ENCODE data around the gene PDGFA.

The PDGFA gene

DNA sequence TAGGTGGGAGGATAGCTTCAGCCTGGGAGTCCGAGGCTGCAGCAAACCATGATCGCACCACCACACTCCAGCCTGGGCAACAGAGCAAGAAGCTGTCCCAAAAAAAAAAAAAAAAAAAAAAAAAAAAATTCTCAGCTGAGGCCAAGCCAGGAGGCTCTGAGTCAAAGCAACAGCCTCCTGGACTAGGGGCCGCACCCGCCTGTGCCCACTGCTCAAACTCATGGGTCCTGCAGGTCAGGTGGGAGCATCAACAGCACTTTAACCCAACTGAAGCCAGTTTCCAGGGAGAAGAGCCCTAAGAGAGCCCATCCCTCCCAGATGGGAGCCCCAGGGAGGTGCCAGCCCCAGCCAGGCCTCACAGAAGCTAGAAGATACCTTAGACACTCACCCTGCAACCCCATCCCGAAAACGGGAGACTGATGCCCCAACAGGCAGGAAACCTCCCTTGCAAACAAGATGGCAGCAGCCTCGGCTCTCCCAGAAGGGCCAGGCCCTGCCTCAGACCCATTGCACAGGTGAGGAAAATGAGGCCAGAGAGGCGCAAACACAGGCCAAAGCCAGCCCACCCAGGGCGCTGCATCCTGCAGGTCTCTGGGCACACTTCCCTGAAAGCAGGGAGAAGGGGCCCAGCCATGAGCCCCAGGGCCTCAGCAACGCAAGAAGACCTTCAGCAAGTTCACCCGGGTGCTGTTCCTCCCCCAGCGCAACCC, 11.0 kb downstream of the PDGFA start:
- DNase-seq (ENCODE audit: low spot score): peak; percentile 58
- ATAC-seq (ENCODE audit: low read depth): no peak
- Histone ChIP-seq H3K4me1 (ENCODE audit: insufficient read depth, poor library complexity, severe bottlenecking) (peaks cover 23% of the 10 kb centered on the region), H3K27me3 (ENCODE audit: insufficient read depth, poor library complexity, severe bottlenecking) (no peaks in the 10 kb centered on the region), H3K9me3 (ENCODE audit: severe bottlenecking) (no peaks in the 10 kb centered on the region), H3K36me3 (ENCODE audit: low read depth) (peaks cover 66% of the 10 kb centered on the region), H3K4me3 (ENCODE audit: severe bottlenecking) (no peak overlapping the region), H3K27ac (ENCODE audit: poor library complexity, severe bottlenecking) (no peak overlapping the region)
- TF ChIP-seq, protein P1, sequence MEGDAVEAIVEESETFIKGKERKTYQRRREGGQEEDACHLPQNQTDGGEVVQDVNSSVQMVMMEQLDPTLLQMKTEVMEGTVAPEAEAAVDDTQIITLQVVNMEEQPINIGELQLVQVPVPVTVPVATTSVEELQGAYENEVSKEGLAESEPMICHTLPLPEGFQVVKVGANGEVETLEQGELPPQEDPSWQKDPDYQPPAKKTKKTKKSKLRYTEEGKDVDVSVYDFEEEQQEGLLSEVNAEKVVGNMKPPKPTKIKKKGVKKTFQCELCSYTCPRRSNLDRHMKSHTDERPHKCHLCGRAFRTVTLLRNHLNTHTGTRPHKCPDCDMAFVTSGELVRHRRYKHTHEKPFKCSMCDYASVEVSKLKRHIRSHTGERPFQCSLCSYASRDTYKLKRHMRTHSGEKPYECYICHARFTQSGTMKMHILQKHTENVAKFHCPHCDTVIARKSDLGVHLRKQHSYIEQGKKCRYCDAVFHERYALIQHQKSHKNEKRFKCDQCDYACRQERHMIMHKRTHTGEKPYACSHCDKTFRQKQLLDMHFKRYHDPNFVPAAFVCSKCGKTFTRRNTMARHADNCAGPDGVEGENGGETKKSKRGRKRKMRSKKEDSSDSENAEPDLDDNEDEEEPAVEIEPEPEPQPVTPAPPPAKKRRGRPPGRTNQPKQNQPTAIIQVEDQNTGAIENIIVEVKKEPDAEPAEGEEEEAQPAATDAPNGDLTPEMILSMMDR (IDR thresholded peaks at IDR 0.05; ENCODE audit: poor library complexity, severe bottlenecking): no peak

DNA sequence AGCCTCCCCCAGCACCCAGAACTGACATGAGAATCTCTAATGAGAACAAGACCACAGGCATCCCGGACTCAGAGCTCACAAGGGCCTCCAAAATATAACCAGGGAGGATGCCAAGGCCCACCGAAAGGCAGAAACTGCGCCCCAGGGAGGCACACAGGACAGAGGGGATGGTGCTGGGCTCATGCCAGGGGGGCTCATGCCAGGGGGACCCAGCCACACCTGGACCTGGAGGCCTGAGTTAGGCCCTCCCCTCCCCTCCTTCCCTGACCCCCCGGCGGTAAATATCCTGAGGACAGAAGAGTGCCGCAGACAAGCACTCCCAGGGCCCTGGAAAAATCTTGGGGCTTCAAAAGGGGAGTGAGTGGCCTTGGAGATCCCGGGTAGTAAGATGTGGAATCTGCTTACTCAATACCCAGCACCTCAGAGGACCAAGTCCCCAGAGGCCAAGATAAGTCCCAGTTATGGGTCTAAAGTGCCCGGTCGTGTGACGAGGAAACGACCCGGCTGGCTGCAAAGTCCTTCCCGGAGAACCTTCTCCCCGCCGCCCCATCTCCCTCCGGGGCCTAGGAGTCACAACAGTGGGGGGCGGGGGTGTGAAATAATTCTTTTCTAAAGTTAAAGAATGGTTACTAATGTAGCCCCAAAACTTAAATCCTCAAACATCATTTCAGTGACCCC, 11.9 kb downstream of the PDGFA start:
- peaks cover 70% of the 10 kb centered on the region for H3K36me3 ChIP-seq (ENCODE audit: low read depth)
- no peak for ATAC-seq (ENCODE audit: low read depth)

DNA sequence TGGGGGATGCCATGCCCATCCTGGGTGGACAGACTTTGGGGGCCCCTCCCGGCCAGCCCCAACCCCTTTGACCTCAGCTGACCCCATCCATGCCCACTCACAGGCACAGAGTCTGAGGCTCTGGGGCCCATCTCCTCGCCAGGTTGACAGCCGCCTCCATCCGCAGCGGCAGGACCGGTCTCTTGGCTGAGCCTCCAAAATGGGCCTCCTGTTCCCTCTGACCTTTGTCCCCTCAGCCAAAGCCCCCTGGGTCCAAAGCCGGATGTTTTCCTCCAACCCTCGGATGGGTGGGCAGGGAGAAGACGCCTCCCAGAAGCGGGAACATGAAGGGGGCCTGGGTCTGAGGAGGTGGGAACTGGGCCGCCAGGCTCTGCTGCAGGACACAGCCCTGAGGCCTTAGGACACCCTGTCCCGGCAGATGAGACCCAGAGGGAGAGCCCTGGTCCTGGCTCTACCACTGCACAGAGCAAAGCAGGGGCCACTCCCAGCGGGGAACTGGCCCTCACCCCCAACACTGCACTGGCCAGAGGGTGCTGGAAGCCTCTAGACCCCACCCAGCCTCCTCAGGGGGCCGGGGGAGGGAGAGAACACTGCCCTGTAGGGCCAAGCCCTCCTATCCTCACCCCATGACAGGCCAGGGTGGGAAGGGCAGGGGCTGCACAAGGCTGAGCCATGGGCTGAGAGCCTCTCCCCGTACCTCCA, 12.6 kb downstream of the PDGFA start:
- H3K36me3 ChIP-seq (ENCODE audit: low read depth): peaks cover 73% of the 10 kb centered on the region

More for the DNA sequence above, 11.9 kb downstream of the PDGFA start:
- peak; percentile 45 for DNase-seq (ENCODE audit: low spot score)
- H3K9me3 ChIP-seq (ENCODE audit: severe bottlenecking): no peaks in the 10 kb centered on the region
- peaks cover 14% of the 10 kb centered on the region for H3K4me1 ChIP-seq (ENCODE audit: insufficient read depth, poor library complexity, severe bottlenecking)
- H3K27me3 ChIP-seq (ENCODE audit: insufficient read depth, poor library complexity, severe bottlenecking): no peaks in the 10 kb centered on the region
- no peak overlapping the region for H3K4me3 ChIP-seq (ENCODE audit: severe bottlenecking)
- TF ChIP-seq, protein P1 (IDR thresholded peaks at IDR 0.05; ENCODE audit: poor library complexity, severe bottlenecking): no peak
- no peak overlapping the region for H3K27ac ChIP-seq (ENCODE audit: poor library complexity, severe bottlenecking)

DNA sequence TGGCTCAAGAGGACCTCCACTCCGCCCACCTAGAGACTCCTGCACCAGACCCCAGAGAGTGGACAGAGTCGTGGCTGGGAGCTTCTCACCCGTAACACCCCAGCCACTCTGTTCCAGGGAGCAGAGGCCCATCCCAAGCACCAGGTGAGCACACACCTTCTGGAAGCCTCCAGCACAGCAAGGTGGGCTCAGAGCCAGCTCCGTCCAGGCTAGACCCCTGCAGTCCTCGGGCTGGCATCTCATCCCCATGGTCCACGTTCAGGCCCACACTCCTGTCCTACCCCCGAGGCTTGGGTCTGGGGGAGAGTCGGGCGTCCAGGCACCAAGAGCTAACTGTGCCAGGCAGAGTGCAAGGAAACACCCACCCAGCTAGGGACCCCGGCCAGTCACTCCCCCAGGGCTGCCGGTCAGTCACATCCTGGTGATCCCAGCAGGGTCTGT, 13.2 kb downstream of the PDGFA start:
- H3K27ac ChIP-seq (ENCODE audit: poor library complexity, severe bottlenecking): no peak overlapping the region

More for the DNA sequence above, 12.6 kb downstream of the PDGFA start:
- H3K4me1 ChIP-seq (ENCODE audit: insufficient read depth, poor library complexity, severe bottlenecking): peaks cover 7% of the 10 kb centered on the region
- H3K27ac ChIP-seq (ENCODE audit: poor library complexity, severe bottlenecking): no peak overlapping the region
- no peaks in the 10 kb centered on the region for H3K27me3 ChIP-seq (ENCODE audit: insufficient read depth, poor library complexity, severe bottlenecking)
- no peak overlapping the region for H3K4me3 ChIP-seq (ENCODE audit: severe bottlenecking)
- TF ChIP-seq, protein P1 (IDR thresholded peaks at IDR 0.05; ENCODE audit: poor library complexity, severe bottlenecking): no peak
- H3K9me3 ChIP-seq (ENCODE audit: severe bottlenecking): no peaks in the 10 kb centered on the region
- ATAC-seq (ENCODE audit: low read depth) (no peak), DNase-seq (ENCODE audit: low spot score) (peak; percentile 36)

More for the DNA sequence above, 13.2 kb downstream of the PDGFA start:
- TF ChIP-seq, protein P1 (IDR thresholded peaks at IDR 0.05; ENCODE audit: poor library complexity, severe bottlenecking): no peak
- H3K27me3 ChIP-seq (ENCODE audit: insufficient read depth, poor library complexity, severe bottlenecking): no peaks in the 10 kb centered on the region
- DNase-seq (ENCODE audit: low spot score) (peak; percentile 48), ATAC-seq (ENCODE audit: low read depth) (no peak)
- peaks cover under 1% of the 10 kb centered on the region for H3K4me1 ChIP-seq (ENCODE audit: insufficient read depth, poor library complexity, severe bottlenecking)
- no peak overlapping the region for H3K4me3 ChIP-seq (ENCODE audit: severe bottlenecking)
- H3K36me3 ChIP-seq (ENCODE audit: low read depth): peaks cover 74% of the 10 kb centered on the region
- H3K9me3 ChIP-seq (ENCODE audit: severe bottlenecking): no peaks in the 10 kb centered on the region

All from RWPE2 (cell line).